Measurements from ENCODE around the gene OR52E6. TPM values are rescaled to one million over a fixed set of nuclear protein-coding genes. Genes with fewer than 3 reads are reported as not detected.

The OR52E6 gene
- not detected in 2 replicates for total RNA-seq (2014; rRNA removed; shearing (Covaris generic))

DNA sequence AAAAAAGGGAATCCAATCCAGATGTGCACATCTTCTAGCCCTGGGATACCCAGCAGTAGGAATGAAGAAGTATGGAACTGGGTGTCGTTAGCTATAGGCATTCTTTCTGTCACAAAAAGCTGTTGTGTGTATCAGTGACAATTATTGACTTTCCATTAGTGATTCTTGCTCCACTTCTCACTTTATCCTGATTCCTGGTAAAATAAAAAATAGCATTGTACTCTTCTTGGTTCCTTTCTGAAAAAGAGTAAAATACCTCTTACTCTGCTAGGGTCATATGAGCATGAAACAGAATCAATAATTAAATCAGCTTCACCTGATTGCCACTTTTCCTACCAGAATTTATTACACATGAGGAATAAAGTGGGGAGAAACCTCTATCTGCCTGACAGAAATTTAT, at the start of gene OR52E6:
TSS of gene OR52E6 (minus strand) at position 101 of the 400 bp plus-strand sequence. CDS start at position 101, 0 bp downstream.
- no peak for DNase-seq (ENCODE audit: low read depth)

DNA sequence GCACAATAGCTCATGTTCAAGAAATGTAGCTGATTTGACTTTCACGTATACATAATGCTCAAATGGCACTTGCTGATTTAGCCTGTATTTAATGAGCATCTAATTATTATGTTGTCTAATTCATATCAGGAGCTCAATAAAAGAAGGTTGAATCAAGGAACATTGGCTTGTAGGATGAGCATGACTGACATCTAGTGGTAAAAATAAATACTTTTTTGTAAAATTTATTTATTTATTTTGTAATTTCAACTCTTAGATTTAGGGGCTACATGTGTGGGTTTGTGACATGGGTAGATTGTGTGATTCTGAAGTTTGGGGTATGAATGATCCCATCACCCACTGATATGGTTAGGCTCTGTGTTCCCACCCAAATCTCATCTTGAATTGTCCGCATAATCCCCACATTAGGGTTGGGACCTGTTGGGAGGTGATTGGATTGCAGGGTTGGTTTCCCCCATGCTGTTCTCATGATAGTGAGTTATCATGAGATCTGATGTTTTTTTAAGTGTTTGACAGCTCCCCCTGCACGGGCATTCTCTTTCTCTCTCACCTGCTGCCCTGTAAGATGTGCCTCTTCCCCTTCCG, 49.6 kb upstream of the OR52E6 start:
- no peak for DNase-seq (ENCODE audit: low read depth)

DNA sequence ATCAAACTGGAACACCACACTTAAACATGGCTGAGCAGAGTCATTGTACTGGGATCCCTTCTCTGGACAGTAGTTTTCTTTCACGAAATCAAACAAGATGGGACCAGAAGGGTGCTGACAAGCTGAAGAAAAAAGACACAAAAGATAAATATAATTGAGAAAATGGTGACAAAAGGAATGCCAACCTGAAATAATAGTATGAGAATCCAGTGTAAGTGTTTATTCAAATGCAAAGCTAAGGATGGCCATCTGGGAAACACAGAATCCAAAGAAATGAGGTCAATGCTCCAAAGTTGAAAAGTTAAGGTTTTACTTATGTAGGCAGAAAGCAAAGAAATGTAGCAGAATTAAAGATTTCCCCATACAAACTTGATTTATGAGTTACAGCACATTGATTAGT, 46.0 kb upstream of the OR52E6 start:
- no peak for DNase-seq (ENCODE audit: low read depth)

DNA sequence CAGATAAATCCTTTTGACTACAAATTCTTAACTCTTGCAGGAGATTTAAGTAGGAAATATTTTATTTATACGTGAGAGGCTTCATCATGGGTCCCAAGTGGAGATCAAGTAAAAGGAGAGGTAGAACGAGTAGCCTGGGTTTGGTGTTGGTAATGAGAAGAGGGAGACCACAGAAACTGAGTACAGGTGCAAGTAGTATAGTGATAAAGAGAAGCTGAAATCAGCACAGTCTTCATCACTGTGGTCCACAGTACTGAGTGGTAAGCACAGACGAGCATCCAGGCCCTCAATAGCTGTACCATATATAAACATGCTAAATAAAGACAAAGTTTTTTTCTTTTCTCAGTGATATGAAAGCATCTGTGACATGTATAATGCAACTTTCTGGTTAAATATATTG, 45.5 kb upstream of the OR52E6 start:
- no peak for DNase-seq (ENCODE audit: low read depth)

DNA sequence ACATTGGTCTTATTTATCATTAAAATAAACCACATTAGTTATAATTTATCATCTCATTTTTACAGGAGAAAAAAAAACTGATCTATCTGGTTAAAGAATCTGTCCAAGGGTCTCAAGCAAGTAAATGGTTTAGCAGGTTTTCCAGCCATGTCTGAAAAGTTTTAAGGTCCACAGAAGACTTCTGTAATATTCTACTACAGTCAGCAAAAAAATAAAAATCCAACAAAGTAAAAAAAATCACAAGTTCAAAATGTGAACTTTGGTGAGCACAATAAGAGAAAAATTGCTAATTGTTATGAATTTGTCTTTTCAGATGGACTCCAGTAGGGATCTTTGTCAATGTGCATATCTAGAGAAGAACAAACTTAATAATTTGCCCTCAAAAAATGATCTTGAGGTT, 40.1 kb upstream of the OR52E6 start:
- no peak for DNase-seq (ENCODE audit: low read depth)

DNA sequence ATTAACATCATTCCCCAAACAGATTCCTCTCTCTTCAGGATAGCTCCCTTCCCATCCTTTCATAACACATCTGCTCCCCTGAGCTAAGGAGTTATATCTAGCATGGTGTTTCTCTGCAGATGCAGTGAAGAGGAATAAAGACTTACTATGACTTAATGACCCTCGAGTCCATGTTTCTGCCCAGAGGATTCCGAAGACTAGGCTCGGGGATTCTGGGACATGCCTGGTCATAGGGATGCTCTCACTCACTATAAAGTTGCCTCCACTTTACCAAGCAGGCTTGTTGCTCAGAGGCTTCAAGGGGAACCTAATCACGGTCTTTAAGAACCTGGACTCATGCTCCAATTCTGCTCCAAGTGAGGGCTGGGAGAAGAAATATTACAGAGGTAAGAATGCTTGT, 38.6 kb upstream of the OR52E6 start, which contains the start of gene OR52E4:
TSS of gene OR52E4 (plus strand) at position 301 of the 400 bp plus-strand sequence. CDS start 3,664 bp downstream, outside the sequence.
- DNase-seq (ENCODE audit: low read depth) = no peak

DNA sequence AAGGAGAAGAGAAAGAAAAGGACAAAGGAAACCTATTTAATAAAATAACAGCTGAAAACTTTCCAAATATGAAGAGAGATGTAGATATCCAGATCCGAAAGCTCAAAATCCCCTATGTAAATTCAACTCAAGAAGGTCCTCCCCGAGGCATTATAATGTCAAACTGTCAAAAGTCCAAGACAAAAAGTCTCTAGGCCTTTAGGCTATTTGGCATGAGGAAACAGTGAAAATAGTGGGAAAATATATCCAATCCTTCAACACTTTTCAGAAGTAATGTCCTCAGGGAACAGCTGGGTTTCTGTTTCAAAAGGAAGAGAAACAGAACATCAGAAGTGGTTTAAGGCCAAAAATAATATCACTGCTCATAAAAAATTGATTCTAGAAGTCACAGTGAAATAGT, 36.9 kb upstream of the OR52E6 start:
- no peak for DNase-seq (ENCODE audit: low read depth)

DNA sequence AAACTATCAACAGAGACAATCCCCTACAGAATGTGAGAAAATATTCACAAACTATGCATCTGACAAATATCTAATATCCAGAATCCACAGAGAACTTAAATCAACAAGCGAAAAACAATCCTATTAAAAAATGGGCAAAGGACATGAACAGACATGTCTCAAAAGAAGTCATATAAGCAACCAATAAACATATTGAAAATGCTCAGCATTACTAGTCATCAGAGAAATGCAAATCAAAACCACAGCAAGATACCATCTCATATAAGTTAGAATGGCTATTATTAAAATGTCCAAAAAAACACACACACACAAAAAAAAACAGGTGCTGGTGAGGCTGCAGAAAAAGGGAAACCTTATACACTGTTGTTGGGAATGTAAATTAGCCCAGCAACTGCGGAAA, 24.1 kb upstream of the OR52E6 start:
- DNase-seq (ENCODE audit: low read depth) = no peak

DNA sequence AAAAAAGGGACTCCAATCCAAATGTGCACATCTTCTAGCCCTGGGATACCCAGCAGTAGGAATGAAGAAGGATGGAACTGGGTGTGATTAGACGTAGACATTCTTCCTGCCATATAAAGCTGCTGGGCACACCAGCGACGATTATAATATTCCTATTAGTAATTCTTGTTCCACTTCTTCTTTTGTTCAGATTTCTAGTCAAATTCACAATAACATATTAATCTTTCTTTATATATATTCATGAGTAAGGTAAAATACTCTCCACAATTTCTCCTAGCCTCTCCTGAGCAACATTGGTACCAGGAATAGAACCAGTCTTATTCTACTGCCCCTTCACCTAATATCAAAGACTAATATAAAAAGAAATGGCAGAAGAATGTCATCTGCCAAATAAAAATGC, 15.9 kb upstream of the OR52E6 start, which contains the start of gene OR52E8:
TSS of gene OR52E8 (minus strand) at position 101 of the 400 bp plus-strand sequence. CDS start at position 101, 0 bp downstream.
- DNase-seq (ENCODE audit: low read depth) = no peak

DNA sequence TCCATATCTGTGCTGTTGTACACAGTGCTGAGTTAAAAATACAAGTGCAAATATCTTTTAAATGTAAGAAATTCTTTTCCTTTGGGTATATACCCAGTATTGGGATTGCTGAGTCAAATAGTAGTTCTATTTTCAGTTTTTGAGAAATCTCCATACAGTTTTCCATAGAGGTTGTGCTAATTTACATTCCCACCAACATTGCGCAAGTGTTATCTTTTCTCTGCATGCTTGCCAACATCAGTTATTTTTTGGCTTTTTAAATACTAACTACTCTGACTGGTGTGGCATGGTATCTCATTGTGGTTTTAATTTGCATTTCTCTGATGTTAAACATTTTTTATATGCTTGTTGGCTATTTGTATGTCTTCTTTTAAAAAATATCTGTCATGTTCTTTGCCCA, 9.3 kb upstream of the OR52E6 start:
- DNase-seq (ENCODE audit: low read depth) = no peak

DNA sequence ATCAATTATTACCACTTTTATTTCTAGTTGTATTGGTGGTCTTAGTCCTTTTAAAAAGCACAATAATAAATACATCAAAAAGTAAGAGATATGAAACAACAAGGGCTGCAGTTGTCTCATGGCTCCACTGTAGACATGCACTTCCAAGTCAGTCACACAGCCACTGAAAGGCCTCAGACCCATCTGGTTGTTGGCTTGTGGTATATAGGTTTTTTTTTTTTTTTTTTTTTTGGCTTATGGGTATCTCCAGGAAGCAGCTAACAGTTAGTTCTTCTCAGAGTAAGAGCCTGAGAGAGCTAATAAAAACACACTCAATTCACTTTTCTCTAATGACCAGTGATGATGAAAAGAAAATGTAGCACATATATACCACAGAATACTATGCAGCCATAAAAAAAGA, 6.0 kb upstream of the OR52E6 start:
- DNase-seq (ENCODE audit: low read depth) = no peak

DNA sequence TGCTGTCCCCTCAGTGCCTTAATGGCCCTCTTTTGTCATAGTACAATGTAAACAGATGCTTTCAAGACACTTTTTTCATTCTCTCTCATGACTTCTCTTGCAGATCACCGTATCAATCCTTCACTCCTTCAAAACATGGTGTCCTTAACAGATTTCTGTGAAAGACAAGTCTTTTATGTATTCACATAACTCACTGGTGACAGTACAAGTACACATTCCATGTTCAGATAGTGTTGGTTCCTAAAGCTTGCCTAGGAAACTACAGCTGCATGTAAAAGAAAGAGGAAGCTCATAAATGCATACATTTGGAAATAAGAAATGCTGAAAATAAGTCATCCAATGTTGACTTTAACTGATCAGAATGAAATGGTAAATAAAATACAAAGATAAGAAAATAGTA, 5.0 kb upstream of the OR52E6 start:
- no peak for DNase-seq (ENCODE audit: low read depth)

DNA sequence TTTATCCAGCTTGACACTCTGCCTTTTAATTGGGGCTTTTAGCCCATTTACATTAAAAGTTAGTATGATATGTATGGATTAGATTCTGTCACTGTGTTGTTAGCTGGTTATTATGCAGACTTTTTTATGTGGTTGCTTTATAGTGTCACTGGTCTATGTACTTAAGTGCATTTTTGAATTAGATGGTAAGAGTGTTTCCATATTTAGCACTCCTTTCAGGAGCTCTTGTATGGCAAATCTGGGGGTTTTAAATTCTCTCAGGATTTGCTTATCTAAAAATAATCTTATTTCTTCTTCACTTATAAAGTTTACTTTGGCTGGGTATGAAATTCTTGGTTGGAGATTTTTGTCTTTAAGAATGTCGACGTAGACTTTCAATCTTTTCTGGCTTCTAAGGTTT, 4.0 kb downstream of the OR52E6 start:
- DNase-seq (ENCODE audit: low read depth) = no peak

DNA sequence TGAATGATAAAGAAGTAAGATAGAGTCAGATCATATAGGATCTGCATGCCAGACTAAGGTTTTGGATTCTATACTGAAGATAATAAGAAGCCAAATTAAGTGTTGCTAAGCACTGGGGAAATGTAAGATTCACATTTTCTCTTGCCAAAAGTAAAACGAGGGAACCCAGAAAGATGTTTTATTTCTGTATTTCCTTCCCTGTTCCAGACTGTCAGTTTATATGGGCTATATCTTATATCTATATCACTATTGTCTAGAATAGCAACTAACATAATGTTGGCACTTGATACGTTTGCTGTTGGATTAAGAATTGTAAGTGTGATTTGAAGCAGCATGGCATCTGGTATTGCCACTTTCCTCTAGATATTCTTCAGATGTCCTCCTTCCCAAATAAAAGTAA, 8.3 kb downstream of the OR52E6 start:
- DNase-seq (ENCODE audit: low read depth) = no peak

DNA sequence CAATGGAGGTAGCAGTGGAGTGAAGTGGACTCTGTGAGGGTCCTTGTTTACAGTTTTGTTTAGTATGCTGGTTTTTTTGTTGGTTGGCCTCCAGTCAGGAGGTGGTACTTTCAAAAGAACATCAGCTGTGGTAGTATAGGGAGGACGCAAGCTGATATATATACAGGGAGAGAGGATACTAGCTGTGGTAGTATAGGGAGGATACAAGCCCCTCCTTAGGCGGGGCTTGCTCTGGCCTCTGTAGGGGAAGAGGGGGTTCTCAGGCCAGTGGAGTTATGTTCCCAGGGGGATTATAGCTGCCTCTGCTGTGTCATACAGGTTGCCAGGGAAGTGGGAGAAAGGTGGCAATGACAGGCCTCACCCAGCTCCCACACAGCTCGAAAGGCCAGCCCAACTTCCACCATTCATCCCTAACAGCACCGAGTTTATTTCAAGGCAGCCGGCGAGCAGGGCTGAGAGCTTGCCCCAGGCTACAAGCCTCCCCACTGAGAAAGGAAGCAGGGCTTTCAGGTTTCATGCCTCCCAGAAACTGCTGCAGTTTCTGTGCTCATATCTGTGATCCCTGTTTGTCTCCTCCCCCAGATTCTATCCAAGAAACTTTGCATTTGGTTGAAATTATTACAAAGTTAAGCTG, 10.4 kb downstream of the OR52E6 start:
- DNase-seq (ENCODE audit: low read depth) = peak; percentile 34

DNA sequence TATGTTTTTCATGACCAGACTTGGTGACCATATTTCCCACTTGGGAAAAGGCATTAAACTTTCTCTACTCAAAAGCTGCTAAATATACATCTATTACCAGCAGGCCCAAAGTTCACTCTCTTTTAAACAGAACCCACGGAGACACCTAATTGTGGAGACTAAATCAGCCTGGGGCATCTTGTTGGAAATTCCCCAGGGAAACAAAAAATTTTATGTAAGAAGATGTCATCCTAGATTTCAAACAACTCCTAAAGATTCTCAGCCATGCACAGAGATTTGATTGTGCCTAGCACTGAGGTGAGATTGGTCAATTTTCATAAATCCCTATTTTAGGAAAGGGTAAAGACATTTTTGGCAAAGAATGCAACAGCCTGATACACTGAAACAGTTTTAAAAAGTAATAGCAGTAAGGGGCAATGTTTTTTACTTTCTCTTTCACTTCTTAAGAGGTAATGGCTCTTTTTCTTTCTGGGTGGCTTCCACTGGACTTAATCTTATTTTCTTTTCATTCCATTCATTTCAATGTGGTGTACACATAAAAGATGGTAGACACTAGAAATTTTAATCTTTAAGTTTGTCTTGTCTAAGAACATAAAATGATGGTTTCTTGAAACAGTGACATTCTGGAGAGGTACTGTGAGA, 23.3 kb downstream of the OR52E6 start:
- no peak for DNase-seq (ENCODE audit: low read depth)

DNA sequence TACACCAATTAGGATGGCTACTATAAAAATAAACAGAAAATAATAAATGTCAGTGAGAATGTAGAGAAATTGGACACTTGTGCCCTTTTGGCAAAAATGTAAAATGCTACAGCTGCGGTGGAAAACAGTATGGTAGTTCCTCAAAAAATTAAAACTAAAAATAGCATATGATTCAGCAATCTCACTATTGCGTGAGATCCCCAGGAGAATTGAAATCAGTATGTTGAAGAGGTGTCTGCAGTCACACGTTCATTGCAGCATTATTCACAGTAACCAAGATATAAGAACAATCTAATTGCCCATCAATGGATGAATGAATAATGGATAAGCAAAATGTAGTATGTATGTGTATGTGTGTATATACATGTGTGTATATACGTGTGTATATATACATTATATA, 26.2 kb downstream of the OR52E6 start:
- no peak for DNase-seq (ENCODE audit: low read depth)

DNA sequence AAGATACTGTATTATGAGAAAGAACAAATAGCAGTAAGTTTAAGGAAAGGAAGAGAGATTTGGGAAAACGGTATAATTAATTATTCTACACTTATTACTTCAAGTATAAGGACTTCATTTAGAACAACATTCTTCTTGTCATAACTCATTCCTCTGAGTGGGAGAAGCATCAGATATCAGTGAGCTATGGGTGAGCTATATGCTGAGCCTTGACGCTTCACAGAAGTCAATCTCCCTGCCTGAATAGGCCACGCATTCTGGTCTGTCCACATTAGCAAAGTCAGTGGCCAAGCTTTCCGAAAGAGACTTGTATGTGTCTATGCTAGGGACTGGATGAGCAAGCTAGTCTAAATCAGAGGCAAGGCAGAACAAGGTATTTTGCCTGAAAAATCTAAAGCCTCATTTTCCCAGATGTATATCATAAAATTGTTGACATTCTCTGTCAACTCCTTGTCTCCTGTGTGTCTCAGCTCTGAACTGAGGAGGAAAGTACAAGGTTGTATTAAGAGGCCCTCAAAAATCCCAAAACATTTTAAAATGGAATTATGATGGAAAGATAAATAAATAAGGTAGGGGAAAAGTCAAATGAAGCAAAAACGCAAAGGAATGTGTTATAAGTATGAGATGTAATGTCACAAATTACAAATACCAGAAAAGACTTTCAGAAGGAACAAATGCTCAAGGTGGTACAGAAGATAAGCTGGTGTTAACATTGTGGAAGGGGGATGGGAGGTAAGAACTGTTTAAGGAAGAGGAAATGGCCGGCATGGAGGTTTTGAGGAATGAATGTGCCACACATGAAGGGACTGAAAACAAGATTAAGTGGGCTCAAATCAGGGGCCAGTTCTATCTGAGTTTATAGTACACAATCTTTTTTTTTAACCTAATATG, 31.5 kb downstream of the OR52E6 start:
- DNase-seq (ENCODE audit: low read depth) = no peak

DNA sequence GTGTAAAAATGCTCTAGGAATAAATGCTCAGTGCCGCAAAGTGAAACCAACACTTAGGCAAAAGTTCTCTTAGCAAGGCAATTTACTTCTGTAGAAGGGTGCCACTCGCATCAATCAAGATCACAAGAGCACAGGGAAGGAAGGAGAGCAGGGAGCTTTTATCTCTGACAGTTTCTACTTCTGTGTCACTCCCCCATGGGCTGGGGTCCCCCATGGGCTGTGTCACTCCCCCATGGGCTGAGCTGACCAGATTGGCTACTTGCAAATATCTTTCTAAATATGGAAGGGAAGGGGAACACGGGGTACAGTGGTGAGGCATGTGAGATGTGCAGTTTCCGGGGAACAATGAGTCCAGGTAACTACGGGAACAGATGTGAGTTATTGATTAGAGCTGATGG, 32.6 kb downstream of the OR52E6 start:
- DNase-seq (ENCODE audit: low read depth) = no peak

DNA sequence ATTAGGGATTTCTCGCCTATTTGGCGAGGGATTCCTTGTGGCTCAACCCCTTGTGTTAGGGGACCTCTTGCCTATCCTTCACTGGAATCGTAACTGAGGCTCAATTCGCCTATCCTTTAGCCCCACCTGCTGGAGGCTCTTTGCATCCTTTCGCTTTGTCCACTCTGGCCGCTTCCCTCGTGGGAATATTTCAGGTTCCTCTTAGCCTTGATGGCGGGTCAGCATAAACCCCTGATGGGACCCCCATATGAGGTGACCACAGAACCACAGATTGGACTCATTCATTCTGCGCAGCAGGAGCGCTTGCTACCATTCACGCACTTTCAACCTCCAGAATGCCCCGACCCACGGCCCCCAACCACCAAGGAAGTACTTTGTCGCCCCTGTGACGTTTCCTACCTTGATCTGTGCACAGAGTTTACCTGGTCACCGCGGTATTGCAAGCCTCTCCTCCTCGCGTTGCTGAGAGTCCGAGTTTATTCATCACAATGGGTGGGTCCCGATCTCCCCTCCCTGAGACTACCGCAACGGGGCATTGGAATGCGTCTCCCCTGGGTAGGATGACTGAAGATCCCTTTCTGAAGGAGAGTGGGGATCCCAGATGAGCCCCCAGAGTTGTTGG, 33.1 kb downstream of the OR52E6 start, which contains the start of gene OR52N2:
TSS of gene OR52N2 (plus strand) at position 425 of the 622 bp plus-strand sequence. CDS start 11,412 bp downstream, outside the sequence.
- peak; percentile 54 for DNase-seq (ENCODE audit: low read depth)

DNA sequence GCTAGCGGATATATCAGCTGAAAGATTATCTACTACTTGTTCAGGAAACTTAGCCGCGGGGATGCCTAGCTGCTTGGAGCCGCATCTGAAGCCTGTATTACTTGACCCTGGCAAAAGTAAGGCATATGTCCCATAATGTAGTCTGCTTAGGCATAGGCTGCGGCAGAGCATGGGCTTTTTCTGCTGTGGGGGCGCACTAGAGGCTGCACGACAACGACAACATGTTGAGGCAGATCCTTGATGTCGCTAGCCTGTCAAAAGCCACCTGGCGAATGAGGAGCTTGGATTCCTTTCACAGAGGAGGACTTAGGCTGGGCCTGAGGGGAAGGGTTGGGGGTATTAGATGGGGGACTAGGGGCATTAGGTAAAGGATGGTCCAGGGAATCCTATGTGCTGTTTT, 34.1 kb downstream of the OR52E6 start:
- DNase-seq (ENCODE audit: low read depth) = no peak
